CD4-positive, alpha-beta T cell treated with Interleukin-6 at 100 ng/mL for 8 hours (primary cell): ENCODE results near the gene ALDH1A2.

Experiments
- DNase-seq: peaks from one replicate; pipeline ENCODE4 v3.0.0-alpha.2; 2020; ENCODE audit warnings: mixed read lengths, low spot score

ALDH1A2 gene

DNA sequence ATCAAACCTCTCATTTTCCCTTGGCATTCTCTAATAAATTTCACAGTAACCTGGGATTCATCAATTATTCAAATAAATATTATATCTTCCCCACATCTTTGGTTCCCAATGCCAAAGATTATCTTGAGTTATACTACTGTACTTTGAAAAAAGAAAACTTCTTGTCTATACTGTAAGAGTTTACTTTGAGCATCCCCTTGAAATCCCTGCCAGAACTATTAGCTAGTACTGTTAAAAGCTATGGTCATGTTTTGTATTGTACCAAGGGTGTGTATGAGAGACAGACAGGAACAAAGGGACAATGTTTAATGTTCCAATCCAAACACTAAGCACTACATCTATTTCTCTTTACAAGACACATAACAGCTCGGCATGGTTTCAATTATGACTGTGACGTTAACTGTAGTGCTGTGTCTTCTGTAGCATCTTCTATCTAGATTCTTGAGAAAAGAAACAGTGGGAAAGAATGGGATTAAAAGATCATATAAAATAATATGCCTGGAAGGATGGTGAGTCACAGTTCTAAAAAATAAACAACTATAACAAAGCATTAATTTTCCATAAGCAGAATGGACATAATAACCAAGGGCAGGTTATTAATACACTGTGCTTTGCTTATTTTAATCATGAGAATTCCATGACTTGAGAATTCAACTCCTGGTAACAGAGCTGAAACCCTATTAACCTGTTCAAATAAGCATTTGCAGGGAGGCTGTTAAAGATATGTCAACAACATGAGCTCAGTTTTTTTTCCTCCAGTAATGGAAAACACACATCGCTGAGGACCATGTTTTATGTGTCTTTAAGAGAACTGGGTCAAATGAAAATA is 71.1 kb downstream of the ALDH1A2 start:
- DNase-seq = no peak

DNA sequence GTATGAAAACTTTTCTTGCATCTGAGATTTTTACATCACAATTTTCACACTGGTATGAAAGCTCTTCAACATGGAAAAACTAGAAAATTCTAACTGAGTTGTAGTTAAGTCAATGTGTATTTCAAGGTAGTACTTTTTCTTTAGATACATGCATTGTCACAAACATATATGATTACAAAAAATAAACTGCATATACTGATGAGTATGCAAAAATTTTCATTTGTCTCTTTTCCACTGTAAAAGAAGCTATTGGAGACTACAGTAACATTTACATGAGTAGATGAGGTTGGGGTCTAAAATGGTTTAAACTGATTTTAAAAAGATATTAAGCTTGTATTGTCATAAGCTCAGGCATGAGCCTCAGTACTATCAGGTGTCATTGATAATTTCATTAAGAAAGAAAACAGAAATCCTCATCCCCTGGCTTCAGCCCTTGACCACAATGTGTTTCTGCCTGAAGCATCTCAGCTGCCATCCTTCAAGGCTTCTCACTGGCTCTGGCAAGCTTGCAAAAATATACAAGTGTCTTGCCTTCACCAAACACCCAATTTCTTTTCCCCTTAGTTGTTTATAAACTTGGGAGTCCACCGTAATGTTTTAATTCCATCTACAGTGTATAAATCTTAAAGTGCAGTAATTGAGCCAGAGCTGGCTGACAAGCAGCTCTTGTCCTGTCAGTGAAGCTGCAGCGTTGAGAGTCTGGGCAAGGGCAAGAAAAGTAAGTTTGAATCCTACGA is 71.9 kb downstream of the ALDH1A2 start:
- DNase-seq = no peak

DNA sequence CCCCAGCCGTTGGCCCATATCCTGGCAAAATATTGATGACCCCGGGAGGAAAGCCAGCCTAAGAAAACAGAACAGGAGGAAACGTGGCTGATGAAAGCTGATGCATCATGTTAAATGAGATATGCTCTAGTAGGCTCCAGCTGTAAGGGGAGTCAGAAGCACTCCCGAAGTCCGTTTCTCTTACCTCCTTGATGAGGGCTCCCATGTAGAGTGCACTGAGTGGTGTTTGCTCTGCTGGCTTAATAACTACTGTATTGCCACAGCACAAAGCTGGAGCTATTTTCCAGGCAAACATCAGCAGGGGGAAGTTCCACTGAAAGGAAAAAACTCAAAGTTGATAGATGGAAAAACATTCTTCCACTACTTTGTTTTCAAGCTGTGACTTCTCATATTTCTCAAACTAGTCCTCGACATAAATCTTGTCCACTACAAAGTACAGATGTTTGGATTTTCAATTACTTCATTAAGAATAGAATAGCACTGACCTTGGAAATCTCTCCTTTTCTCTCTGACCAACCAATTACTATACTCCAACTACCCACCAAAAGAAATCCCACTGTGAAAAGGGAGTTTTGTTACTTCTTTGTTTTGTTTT is 72.7 kb downstream of the ALDH1A2 start:
- no peak for DNase-seq

DNA sequence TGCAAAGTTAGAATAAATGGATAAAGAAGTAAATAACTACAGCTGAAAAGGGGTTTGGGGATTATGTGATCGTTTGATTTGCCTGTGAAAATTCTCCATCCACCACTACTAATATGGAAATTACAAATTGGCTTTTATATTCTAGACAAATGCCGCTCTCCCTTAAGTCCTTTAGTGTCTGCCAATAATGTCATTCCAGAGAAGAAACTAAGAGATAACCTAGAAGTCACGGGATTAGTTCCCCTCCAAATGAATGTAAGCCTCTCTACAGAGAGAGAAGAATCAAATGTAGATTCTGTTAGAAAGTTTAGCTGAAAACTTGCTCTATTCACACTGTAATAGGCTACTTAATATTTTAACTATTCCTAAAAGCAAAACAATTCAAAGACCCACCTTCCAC is 92.0 kb downstream of the ALDH1A2 start:
- no peak for DNase-seq

DNA sequence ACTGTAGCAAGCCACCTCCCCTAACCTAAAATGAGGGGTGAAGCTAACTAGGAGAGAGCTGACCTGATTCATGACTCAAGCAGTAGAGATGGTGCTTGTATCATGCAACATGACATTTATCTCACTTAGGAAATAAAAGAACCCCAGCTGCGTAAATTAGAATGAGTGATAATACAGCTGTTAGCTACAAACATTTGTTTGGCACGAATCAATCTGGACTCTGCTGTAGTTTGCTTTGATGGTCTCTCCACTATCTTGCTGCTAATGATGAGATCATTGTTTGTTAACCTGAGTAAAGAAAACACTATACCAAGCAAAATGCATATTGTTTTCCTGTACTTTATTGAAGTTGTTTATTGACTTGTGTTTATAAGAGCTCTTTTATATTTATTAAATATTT is 92.6 kb downstream of the ALDH1A2 start:
- DNase-seq = no peak

DNA sequence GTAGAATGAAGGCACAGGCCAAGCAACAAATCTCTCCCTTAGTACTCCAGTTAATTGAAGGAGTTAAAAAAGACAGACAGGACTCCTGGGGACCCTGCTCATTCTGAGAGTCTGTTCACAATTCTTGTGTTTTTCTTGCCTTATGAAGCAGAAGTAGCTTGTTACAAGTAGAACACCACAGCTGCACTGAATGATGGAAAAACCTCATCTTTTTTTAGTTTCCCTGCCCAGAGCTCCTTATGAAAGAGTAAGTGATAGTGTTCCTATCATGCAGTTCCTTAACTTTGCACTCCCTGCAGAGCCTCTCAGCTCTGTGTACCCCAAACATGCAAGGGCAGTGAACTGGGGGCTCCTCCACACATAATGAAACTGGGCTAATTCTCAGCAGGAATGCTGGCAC is 95.5 kb downstream of the ALDH1A2 start:
- no peak for DNase-seq

DNA sequence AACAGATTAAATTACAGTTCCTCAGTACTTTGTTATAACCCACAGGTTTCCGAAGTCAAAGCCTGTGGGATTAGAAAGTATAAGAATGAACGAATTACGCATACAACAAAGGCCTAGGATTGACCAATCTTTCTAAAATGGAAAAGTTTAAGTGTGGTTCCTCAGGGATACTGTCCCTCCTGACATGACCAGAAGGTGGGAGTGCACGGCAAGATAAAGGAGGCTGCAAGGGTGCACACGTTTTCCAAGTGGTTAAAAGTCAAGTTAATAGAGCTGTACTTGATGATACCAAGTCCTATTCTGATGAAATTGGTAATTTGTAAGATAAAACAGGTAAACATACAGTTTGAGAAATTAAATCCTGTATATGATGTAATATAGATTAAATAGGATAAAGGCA is 96.2 kb downstream of the ALDH1A2 start:
- DNase-seq = no peak

DNA sequence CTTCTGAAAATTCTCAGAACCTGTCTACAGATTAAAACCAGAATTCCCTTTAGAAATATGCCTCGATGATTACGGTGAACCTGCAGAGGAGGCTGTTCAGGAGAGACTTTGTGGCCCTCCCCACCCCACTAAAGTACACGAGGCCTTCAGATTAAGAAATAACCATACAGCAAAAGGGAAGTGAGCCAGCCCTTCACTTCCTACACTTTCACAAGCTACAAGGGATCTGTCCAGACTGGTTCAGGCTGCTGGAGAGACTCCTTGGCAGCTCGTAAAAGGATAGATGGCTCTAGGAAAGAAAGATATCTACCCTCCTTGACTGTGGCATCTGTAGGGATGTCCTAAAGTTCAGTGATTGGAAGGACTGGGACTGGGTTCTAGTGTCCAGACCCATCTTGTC is 102.6 kb downstream of the ALDH1A2 start:
- DNase-seq = no peak

DNA sequence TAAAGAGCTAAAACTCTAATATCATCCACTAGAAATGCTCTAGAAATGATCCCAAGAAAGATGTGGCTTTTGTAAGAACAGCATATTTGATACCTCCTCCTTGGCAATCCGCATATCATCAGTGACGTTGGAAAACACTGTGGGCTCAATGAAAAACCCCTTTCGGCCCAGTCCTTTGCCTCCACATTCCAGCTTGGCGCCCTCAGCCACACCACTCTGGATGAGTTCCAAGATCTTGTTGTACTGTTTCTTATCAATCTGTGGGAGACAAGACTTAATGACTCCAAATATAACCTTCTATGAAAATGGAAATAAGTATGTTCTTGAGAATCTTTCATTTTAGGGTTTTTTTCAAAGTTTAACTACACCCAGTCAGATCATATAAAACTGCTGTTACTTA is 103.6 kb downstream of the ALDH1A2 start:
- DNase-seq = no peak

DNA sequence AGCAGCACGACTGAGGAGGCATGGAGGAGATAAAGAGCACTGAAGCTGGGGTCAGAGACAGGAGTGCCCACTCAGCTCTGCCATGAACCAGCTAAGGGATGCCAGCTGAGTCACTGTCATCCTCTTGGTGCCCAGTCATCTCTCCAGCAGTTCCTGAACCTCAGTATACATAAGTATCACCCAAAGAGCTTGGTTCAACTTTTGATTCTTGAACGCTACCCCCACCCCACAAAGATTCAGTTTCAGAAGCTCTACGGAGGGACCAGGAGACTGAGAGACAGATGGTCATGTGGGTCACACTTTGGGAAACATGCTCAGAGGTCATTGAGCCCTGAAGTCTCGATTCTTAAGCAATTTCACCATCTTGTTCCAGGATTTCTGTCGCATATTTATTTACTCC is 108.4 kb downstream of the ALDH1A2 start:
- DNase-seq = no peak

DNA sequence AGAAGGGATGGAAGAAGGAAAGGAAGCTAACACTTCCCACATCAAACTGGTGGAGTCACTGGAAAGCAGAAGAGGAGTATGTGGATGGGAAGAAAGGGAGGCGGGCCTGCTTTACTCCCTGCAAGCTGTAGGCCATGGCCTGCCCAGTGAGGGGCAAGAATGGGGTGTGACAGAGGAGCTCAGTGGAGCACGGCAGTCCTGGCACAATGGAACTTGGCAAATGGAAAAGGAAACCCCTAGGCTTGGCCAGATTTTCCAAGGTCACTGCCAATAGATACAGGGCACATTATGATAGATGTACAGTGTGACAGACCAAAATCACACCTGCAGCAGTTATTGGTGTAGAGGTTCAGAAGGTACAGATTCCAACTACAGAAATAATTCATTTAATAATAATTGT is 111.6 kb downstream of the ALDH1A2 start:
- DNase-seq = no peak

DNA sequence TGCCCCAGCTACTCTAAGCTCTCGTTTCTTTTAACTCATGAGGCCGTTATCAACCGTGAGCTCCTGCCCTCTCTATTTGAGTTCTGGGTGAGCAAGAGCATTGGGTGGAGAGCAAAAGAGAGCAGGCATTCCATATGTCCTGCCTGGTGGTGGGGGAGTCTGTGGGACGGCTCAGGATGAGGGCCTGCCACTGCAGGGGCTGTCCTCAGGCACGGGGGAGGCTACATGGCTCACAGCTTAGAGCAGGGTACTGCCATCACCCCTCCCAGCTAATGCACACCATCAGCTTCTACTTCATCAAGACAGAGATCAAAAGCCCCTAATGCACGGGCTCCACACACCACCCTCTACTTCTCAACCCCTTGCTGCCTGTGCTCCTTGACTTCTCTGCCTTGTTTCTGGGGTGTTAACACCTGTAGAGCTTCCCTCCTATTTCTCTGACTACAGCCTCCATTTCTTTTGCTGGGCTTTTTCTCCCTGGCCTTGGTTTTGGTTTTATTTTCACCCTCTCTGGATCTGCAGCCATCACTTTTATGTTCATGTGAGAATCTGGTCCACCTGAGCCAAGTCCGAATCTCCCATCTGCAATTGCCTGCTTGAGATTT is 114.1 kb downstream of the ALDH1A2 start:
- no peak for DNase-seq

DNA sequence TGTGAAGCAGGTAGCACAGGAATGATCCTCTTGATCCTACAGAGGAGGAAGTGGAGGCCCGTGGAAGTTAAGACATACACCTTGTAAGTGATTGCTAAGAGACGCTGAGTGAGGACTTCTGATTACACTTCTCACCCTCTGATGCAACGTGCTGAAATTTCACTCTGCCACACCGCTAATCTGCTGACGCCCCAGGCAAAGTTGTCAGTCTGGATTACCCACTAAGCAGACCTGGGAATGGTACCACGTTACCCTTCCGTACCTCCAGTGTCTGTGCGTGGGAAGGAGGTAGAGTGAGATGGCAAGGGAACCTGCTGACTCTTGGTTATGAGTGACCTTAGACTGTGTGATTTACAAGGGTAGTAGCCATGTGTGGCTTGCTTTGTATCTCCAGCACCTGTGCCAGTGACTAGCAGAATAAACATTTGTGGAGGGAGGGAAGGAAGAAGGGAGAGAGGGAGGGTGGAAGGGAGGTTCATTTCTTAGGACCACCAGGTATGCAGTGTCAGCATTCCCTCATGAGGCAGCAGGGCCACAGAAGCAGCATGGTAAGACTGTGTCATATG is 115.0 kb downstream of the ALDH1A2 start:
- DNase-seq = no peak

DNA sequence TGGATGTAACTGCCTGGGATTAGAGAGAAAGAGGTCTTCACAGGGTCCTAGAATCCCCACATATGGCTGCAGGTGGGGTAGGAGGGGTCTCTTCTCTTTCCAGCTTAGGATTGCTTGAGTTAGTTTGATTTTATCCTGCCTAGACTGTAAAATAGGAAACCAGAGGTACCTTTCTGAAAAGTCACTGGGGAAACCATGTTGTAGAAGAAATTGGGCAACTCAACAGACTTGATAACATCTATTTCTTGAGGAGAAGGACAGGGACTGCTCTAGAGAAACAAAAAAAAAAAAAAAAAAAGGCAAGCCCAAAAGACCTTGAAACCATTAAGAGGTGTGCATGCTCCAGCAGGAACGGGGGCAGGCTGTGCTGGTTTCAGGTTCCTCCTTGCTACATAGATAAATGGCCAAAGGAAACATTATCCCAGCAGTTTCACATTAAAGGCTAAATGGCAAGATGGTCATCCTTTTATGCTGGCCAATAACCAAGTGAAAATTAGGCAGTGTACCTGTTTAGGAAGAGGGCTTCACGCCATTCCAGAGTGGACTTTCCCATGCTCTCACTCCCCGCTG is 116.1 kb downstream of the ALDH1A2 start:
- DNase-seq = no peak

DNA sequence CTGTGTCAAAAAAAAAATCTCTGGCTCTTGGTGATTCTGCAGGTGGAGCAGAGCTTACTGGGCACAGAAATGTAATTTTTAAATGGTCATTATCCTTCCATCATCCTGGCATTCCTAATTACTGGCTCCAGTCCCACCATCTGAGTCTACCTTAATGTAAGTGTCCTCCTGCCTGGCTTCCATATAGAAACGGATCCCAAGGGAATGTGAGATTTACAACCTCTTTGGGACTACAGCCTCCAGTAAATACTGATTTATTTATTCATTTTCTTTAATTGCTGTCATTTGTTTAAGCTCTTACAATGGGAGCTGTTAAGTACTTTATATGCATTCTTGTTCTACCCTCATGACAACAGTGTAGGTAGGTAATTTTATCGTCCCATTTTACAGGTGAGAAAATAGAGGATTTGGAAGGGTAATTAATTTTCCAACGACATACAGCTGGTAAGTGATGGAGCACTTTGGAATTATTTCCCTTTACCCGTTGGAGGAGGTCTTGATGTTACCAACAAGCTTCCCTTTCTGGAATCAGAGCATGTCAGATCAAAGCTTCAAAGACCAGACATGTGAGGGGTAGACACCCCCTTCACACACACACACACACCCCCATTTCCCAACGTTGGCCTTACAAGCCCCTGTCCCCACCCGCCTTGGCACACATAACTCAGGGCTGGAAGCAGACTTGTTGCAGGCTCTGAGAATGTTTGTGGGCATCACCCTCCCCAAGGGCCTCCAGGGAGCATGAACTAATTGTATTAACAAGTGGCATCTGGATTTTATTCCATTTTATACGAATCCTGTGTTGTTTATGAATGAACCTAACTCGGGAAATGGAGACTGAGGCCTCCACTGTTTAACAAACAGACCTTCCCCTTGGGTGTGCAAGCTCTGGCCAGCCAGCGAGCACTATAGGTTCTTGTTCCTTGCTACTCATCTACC is 116.9 kb downstream of the ALDH1A2 start:
- no peak for DNase-seq

DNA sequence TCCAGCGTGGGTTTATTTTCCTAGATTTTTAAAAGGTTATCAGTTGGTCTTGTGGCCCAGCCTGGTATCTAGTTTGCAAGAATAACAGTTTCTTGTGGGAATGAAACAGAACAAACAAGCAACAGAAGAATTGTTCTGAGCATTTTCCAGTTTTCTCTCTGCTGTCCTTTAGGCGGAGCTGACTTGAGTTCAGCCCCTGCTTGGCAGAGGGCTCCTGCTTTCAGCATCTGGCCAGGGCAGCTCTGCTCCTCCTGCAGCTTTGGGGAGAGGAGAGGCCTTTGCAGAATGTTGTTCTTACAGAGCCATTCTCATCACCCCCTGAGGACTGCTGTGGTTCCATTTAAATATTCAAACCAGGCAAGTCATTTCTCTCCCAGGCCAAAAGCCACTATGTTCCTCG is 117.7 kb downstream of the ALDH1A2 start:
- no peak for DNase-seq

DNA sequence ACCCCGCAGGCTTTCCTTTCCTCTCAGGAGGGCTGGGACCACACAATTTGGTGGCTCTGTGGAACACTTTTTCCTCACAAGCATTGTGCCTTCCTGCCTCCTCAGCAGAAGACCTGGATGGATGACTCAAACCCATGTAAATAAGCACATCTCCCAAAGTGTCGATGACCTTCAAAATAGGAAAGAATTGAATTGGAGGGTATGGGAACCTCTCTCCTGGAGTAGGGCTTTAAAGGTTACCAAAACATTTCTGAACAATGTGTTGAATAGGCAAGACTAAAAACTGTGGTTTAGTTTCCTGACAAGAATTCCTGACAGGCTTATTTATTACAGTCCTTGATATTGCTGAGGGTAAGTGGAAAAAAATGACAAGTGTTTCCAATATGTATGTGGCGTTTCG is 118.2 kb downstream of the ALDH1A2 start:
- DNase-seq = no peak

DNA sequence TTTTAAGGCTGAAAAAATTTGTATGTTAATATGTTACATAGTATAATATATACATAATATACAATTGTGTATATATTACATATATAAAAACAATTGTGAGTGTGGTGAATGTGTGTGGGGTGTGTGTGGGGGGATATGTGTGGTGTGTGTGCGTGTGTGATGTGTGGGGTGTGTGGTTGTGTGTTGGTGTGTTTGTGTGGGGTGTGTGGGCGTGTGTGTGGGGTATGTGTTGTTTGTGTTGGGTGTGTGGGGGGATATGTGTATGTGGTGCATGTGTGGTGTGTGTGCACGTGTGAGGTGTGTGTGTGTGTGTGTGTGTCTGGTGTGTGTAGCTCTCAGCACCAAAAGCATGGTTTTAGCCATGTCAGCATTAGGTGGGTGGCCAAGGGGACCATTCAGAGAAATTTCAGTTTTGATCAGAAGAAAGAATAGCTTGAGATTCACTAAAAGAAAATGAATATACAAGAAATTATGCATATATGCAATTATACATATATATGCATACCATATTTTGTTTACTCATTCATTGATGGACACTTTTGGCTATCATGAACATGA is 118.9 kb downstream of the ALDH1A2 start:
- DNase-seq = no peak

DNA sequence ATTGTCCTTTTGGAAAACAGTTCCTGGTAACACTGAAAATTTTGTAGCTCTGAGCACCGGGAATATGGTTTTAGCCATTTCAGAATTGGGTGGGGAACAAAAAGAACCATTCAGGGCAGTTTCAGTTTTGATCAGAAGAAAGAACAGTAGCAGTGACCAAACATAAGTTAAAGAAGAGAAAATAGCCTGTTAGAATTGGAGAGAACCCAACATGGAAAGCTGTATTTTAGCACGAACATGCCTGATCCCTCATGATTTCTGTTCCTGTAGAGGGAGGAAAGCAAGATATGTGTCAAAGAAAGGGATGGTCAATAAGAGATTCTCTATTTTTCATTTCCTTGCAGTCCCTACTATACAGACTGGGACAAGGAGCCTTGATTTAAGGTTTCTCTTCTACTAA is 119.9 kb downstream of the ALDH1A2 start:
- DNase-seq = no peak

DNA sequence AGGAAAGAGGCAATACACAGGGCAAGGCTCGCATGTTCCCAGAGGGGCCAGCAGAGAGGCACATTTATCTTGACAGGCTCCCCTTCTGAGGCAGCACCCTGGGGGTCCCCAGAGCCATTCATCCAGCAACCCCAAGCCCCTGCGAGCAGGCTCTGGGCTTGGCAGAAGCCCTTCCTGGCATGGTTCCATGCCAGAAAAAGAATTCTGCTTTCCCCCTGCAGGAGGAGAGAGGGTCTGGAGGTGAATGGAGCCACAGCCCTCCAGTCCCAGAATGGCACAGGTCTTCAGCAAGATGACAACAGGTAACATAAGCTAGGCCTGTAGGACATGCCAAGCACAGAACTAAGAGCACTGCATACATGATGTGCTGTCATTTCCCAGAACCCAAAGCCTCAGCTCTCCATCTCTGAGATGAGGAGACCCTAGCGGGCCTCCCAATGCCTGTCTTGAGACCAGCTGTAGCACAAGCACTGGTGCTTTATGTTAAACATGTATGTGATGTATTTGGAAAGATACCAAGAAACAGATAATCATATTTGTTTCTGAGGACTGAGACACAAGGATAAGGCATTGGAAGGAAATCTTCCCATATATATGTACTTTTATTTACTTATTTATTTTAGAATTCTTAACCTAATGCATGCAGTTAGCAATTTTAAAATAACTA is 121.6 kb downstream of the ALDH1A2 start:
- DNase-seq = no peak
